GM10248 (cell line): ENCODE measurements around the gene AGMAT.

Source experiments
- CTCF ChIA-PET: fragments of 300-600 bp; sonication (Branson Sonifier 250); formaldehyde crosslinking; extraction: SDS; loops from one replicate; lab custom pipeline; 2021; ENCODE audit warnings: antibody characterized with exemption; lab: Yijun Ruan, JAX
- POLR2A ChIA-PET: fragments of 350-650 bp; sonication (Branson Sonifier 250); formaldehyde crosslinking; extraction: SDS; loops from one replicate; lab custom pipeline; 2020; ENCODE audit warnings: antibody characterized with exemption; lab: Yijun Ruan, JAX
- DNase-seq: peaks from one replicate; pipeline ENCODE4 v3.0.0; 2012; ENCODE audit errors: extremely low spot score
- CTCF ChIP-seq: IDR thresholded peaks from 2 replicates; pipeline ENCODE4 v1.5.1; 2012; ENCODE audit warnings: mild to moderate bottlenecking, low read depth; ENCODE audit errors: extremely low read depth, missing control alignments, control extremely low read depth

Gene AGMAT

GRCh38 chr1:15526021-15526489, 58.8 kb downstream of the AGMAT start:
- DNase-seq: no peak

GRCh38 chr1:15525050-15526020, 59.5 kb downstream of the AGMAT start:
- POLR2A ChIA-PET: no interaction called here
- TF ChIP-seq CTCF: no peak
- CTCF ChIA-PET: no interaction called here
- no peak for DNase-seq

More at GRCh38 chr1:15526021-15526489, 58.8 kb downstream of the AGMAT start:
- CTCF ChIA-PET: no interaction called here
- POLR2A ChIA-PET: interaction anchor here (0.9 kb wide), 1 partner anchor 1774 kb away, joined by 4 read pairs; no protein-coding TSS in a partner anchor
- no peak for TF ChIP-seq CTCF

- ChIA-PET CTCF (no interaction called here), POLR2A (no interaction called here)
- TF ChIP-seq CTCF: no peak
- DNase-seq: peak; percentile 96
Observed at GRCh38 chr1:15524283-15525049, 60.4 kb downstream of the AGMAT start.

GRCh38 chr1:15524021-15524282, 60.9 kb downstream of the AGMAT start, which contains the start of gene CASP9:
Gene CASP9 (minus strand): TSS chr1:15524215. CDS start chr1:15524200, 15 bp downstream.
- ChIA-PET POLR2A (interaction anchor here (0.6 kb wide), 1 partner anchor 162 kb away, joined by 7 read pairs; no protein-coding TSS in a partner anchor), CTCF (no interaction called here)
- DNase-seq: no peak
- no peak for TF ChIP-seq CTCF

- POLR2A ChIA-PET: interaction anchor here (0.6 kb wide), 1 partner anchor 162 kb away, joined by 7 read pairs; no protein-coding TSS in a partner anchor
- CTCF ChIA-PET: no interaction called here
- DNase-seq: no peak
- no peak for TF ChIP-seq CTCF
Observed at GRCh38 chr1:15523104-15524020, 61.5 kb downstream of the AGMAT start.
